HG02981 (cell line): ENCODE data around the gene PLXNA3.

Source experiments
- ATAC-seq: cut with Tn5 transposase; IDR thresholded peaks from one replicate; pipeline ENCODE4 v1.9.1; 2021; ENCODE audit warnings: mild to moderate bottlenecking, moderate library complexity; ENCODE audit not compliant: unreplicated experiment

PLXNA3 gene

GRCh38 chrX:154476821-154477220, 18.7 kb downstream of the PLXNA3 start:
- no peak for ATAC-seq

- no peak for ATAC-seq
These were observed 19.9 kb downstream of the PLXNA3 start for GRCh38 chrX:154477891-154478477.

- peak; percentile 88 for ATAC-seq
These were observed 20.9 kb downstream of the PLXNA3 start, which contains the start of gene LAGE3 for GRCh38 chrX:154478728-154479622. Gene LAGE3, minus strand, starts transcription at chrX:154479281. Its CDS starts 366 bp downstream, at chrX:154478915.

- ATAC-seq: no peak
These were observed 23.1 kb downstream of the PLXNA3 start for GRCh38 chrX:154481195-154481594.

GRCh38 chrX:154481911-154482601, 24.0 kb downstream of the PLXNA3 start:
- ATAC-seq: no peak

GRCh38 chrX:154482786-154483185, 24.7 kb downstream of the PLXNA3 start:
- ATAC-seq: no peak

- ATAC-seq: no peak
These were observed 25.2 kb downstream of the PLXNA3 start for GRCh38 chrX:154483325-154483724.

- ATAC-seq: no peak
These were observed 26.4 kb downstream of the PLXNA3 start for GRCh38 chrX:154484255-154485149.

- ATAC-seq: no peak
These were observed 27.3 kb downstream of the PLXNA3 start for GRCh38 chrX:154485150-154486051.

- no peak for ATAC-seq
These were observed 27.9 kb downstream of the PLXNA3 start for GRCh38 chrX:154486052-154486395.

GRCh38 chrX:154486396-154487207, 28.5 kb downstream of the PLXNA3 start, which contains the start of gene UBL4A:
Gene UBL4A, minus strand, starts transcription at chrX:154486615. Its CDS starts 31 bp downstream, at chrX:154486584.
- ATAC-seq: no peak

- no peak for ATAC-seq
These were observed 29.6 kb downstream of the PLXNA3 start for GRCh38 chrX:154487518-154488290.

- ATAC-seq: no peak
These were observed 30.4 kb downstream of the PLXNA3 start for GRCh38 chrX:154488336-154489075.

GRCh38 chrX:154489182-154489581, 31.1 kb downstream of the PLXNA3 start:
- ATAC-seq: no peak

GRCh38 chrX:154490021-154490413, 31.9 kb downstream of the PLXNA3 start:
- peak; percentile 26 for ATAC-seq

- ATAC-seq: peak; percentile 85
These were observed 32.5 kb downstream of the PLXNA3 start, which contains the start of gene SLC10A3 for GRCh38 chrX:154490414-154491083. Gene SLC10A3, minus strand, starts transcription at chrX:154490629. Its CDS starts 1,689 bp downstream, at chrX:154488940.

GRCh38 chrX:154494715-154495114, 36.6 kb downstream of the PLXNA3 start:
- no peak for ATAC-seq
